H9 (cell line): ENCODE results near the gene PKP3. TPM values are rescaled to one million over a fixed set of nuclear protein-coding genes. Genes with fewer than 3 reads are reported as not detected.

ENCODE experiments used
- DNase-seq: peaks from one replicate; pipeline ENCODE4 v3.0.0-alpha.2; 2017
- H2AFZ ChIP-seq: one replicate; pipeline ENCODE4 v1.6.1; 2013; ENCODE audit warnings: mild to moderate bottlenecking, low read length, control low read depth, moderate library complexity
- H2AK5ac ChIP-seq: 2 replicates; pipeline ENCODE4 v1.6.1; 2013; ENCODE audit warnings: low read length, control low read depth, mixed read lengths; ENCODE audit not compliant: insufficient read length
- H2BK120ac ChIP-seq: one replicate; pipeline ENCODE4 v1.6.1; 2013; ENCODE audit warnings: low read depth, mild to moderate bottlenecking, low read length, control low read depth, inconsistent platforms; ENCODE audit not compliant: poor library complexity, severe bottlenecking
- H2BK12ac ChIP-seq: 2 replicates; pipeline ENCODE4 v1.6.1; 2013; ENCODE audit warnings: low read length, control low read depth, mixed read lengths, low read depth; ENCODE audit not compliant: insufficient read length
- H2BK15ac ChIP-seq: 2 replicates; pipeline ENCODE4 v1.6.1; 2013; ENCODE audit warnings: low read depth, low read length, control low read depth
- H2BK20ac ChIP-seq: one replicate; pipeline ENCODE4 v1.6.1; 2013; ENCODE audit warnings: low read depth, mild to moderate bottlenecking, low read length, control low read depth, inconsistent platforms; ENCODE audit not compliant: poor library complexity, severe bottlenecking
- H2BK5ac ChIP-seq: 2 replicates; pipeline ENCODE4 v1.6.1; 2013; ENCODE audit warnings: low read length, control low read depth, mixed read lengths; ENCODE audit not compliant: insufficient read length
- H3K14ac ChIP-seq: 2 replicates; pipeline ENCODE4 v1.6.1; 2013; ENCODE audit warnings: low read length, control low read depth; ENCODE audit not compliant: insufficient read depth
- H3K18ac ChIP-seq: 2 replicates; pipeline ENCODE4 v1.6.1; 2013; ENCODE audit warnings: low read depth, mild to moderate bottlenecking, mixed read lengths, low read length, control low read depth; ENCODE audit not compliant: insufficient read length
- H3K23ac ChIP-seq: 2 replicates; pipeline ENCODE4 v1.6.1; 2013; ENCODE audit warnings: low read length, control low read depth, mixed read lengths, low read depth; ENCODE audit not compliant: insufficient read length
- H3K23me2 ChIP-seq: 2 replicates; pipeline ENCODE4 v1.6.1; 2013; ENCODE audit warnings: low read depth, mild to moderate bottlenecking, mixed read lengths, low read length, control low read depth; ENCODE audit not compliant: insufficient read length, poor library complexity, severe bottlenecking
- H3K27ac ChIP-seq: 2 replicates; pipeline ENCODE4 v1.5.1; 2013; ENCODE audit warnings: low read length, control low read depth, mixed read lengths, low read depth; ENCODE audit not compliant: insufficient read length
- H3K27me3 ChIP-seq: 2 replicates; pipeline ENCODE4 v1.6.1; 2013; ENCODE audit warnings: low read length, control low read depth, inconsistent platforms; ENCODE audit not compliant: insufficient read depth
- H3K4ac ChIP-seq: 2 replicates; pipeline ENCODE4 v1.6.1; 2013; ENCODE audit warnings: low read depth, mild to moderate bottlenecking, control low read depth, inconsistent platforms, low read length, moderate library complexity
- H3K4me1 ChIP-seq: 2 replicates; pipeline ENCODE4 v1.6.1; 2013; ENCODE audit warnings: low read length, control low read depth, inconsistent platforms; ENCODE audit not compliant: insufficient read depth
- H3K4me2 ChIP-seq: 2 replicates; pipeline ENCODE4 v1.6.1; 2013; ENCODE audit warnings: low read length, control low read depth, mixed read lengths; ENCODE audit not compliant: insufficient read length, insufficient read depth
- H3K56ac ChIP-seq: 2 replicates; pipeline ENCODE4 v1.6.1; 2013; ENCODE audit warnings: low read depth, mild to moderate bottlenecking, mixed read lengths, low read length, control low read depth; ENCODE audit not compliant: insufficient read length
- H3K79me1 ChIP-seq: 2 replicates; pipeline ENCODE4 v1.6.1; 2013; ENCODE audit warnings: low read depth, mild to moderate bottlenecking, moderate library complexity, low read length, control low read depth, inconsistent platforms; ENCODE audit not compliant: insufficient read depth, poor library complexity, severe bottlenecking
- H3K79me2 ChIP-seq: 2 replicates; pipeline ENCODE4 v1.6.1; 2013; ENCODE audit warnings: low read length, control low read depth, inconsistent platforms; ENCODE audit not compliant: insufficient read depth
- H3K9ac ChIP-seq: 2 replicates; pipeline ENCODE4 v1.6.1; 2013; ENCODE audit warnings: low read length, control low read depth, mixed read lengths; ENCODE audit not compliant: insufficient read length; ENCODE audit errors: extremely low read depth
- H3K9me3 ChIP-seq: one replicate; pipeline ENCODE4 v1.6.1; 2013; ENCODE audit warnings: low read depth, low read length, inconsistent platforms; ENCODE audit not compliant: control insufficient read depth
- H3T11ph ChIP-seq: one replicate; pipeline ENCODE4 v1.6.1; 2013; ENCODE audit warnings: mild to moderate bottlenecking, low read length, control low read depth, inconsistent platforms
- H4K20me1 ChIP-seq: one replicate; pipeline ENCODE4 v1.6.1; 2013; ENCODE audit not compliant: control insufficient read depth, insufficient read length, insufficient read depth
- H4K5ac ChIP-seq: 2 replicates; pipeline ENCODE4 v1.6.1; 2013; ENCODE audit warnings: low read depth, mild to moderate bottlenecking, mixed read lengths, low read length, control low read depth; ENCODE audit not compliant: insufficient read length
- H4K8ac ChIP-seq: replicated peaks from 2 replicates; pipeline ENCODE4 v1.6.1; 2013; ENCODE audit warnings: low read length, control low read depth, mixed read lengths, low read depth; ENCODE audit not compliant: insufficient read length
- H4K91ac ChIP-seq: 2 replicates; pipeline ENCODE4 v1.6.1; 2013; ENCODE audit warnings: low read depth, mild to moderate bottlenecking, moderate library complexity, mixed read lengths, low read length, control low read depth; ENCODE audit not compliant: insufficient read length
- H3K27ac Mint-ChIP-seq, 3 experiments: 2 replicates in 2 of 3; 3 replicates in 1 of 3; pipeline ENCODE4 v1.8.0; 2020 to 2021; ENCODE audit warnings: mixed read lengths in 3 of 3, mild to moderate bottlenecking in 1 of 3, moderate library complexity in 1 of 3
- H3K27me3 Mint-ChIP-seq: 2 replicates; pipeline ENCODE4 v1.8.0; 2021; ENCODE audit warnings: low read depth, mild to moderate bottlenecking, moderate library complexity, mixed read lengths
- H3K36me3 Mint-ChIP-seq, 3 experiments: 2 replicates in 2 of 3; 3 replicates in 1 of 3; pipeline ENCODE4 v1.8.0; 2020 to 2021; ENCODE audit warnings: low read depth in 3 of 3, mixed read lengths in 3 of 3; ENCODE audit not compliant: insufficient read depth in 1 of 3
- H3K4me1 Mint-ChIP-seq, 2 experiments: 2 replicates each; pipeline ENCODE4 v1.8.0; 2020; ENCODE audit warnings: mixed read lengths in 2 of 2
- H3K4me3 Mint-ChIP-seq, 2 experiments: 2 replicates in 1 of 2; 3 replicates in 1 of 2; pipeline ENCODE4 v1.8.0; 2020 to 2021; ENCODE audit warnings: mild to moderate bottlenecking in 2 of 2, mixed read lengths in 2 of 2, moderate library complexity in 1 of 2
- H3K9me3 Mint-ChIP-seq, 2 experiments: 2 replicates in 1 of 2; 3 replicates in 1 of 2; pipeline ENCODE4 v1.8.0; 2020; ENCODE audit warnings: mild to moderate bottlenecking in 2 of 2, mixed read lengths in 2 of 2, moderate library complexity in 1 of 2
- CTCF ChIP-seq: fragments of 200-600 bp; sonication (generic); conservative IDR thresholded peaks from 3 replicates; pipeline ENCODE4 v1.8.0; 2021; ENCODE audit warnings: antibody characterized with exemption, mild to moderate bottlenecking
- WGBS: extraction: QIAGEN DNeasy Blood & Tissue Kit; methylation state at CpG from one replicate; pipeline ENCODE4 v1.1.7; 2013; ENCODE audit warnings: missing lambda C conversion rate, low lambda C conversion rate, mixed read lengths; ENCODE audit not compliant: insufficient read length; ENCODE audit errors: extremely low coverage; 5-methylcytosine and 5-hydroxymethylcytosine counted together
- total RNA-seq: library from RNA; stranded (reverse); gene quantifications from 2 replicates; pipeline ENCODE4 v1.2.1, GENCODE V29; 2021

The PKP3 gene
- total RNA-seq, 1 experiment from 2014 or later = 41.7 TPM

- Histone ChIP-seq H4K8ac (no peak overlapping the region), H2AK5ac (no peak overlapping the region), H3K4me1 (no peaks in the 10 kb centered on the region), H3T11ph (no peak overlapping the region), H4K5ac (no peak overlapping the region), H3K23me2 (no peaks in the 10 kb centered on the region), H4K20me1 (no peaks in the 10 kb centered on the region), H2AFZ (no peak overlapping the region), H3K4ac (no peak overlapping the region), H2BK12ac (no peak overlapping the region), H3K9ac (no peak overlapping the region), H3K79me1 (no peaks in the 10 kb centered on the region), H2BK15ac (no peak overlapping the region), H3K9me3 (peaks cover 13% of the 10 kb centered on the region), H3K4me2 (no peak overlapping the region), H3K79me2 (no peaks in the 10 kb centered on the region), H2BK20ac (no peak overlapping the region), H3K27ac (no peak overlapping the region), H3K23ac (no peak overlapping the region), H3K27me3 (no peaks in the 10 kb centered on the region), H3K56ac (no peak overlapping the region), H3K14ac (no peak overlapping the region), H2BK5ac (no peak overlapping the region), H2BK120ac (no peak overlapping the region), H3K18ac (no peak overlapping the region), H4K91ac (no peak overlapping the region)
- no peak for DNase-seq
- H3K36me3 Mint-ChIP-seq = peaks cover 25 to 41% (median 31%) of the 10 kb centered on the region in 3 experiments
- peaks cover 6 to 8% of the 10 kb centered on the region in 2 experiments for H3K9me3 Mint-ChIP-seq
- H3K27me3 Mint-ChIP-seq = peaks cover 2% of the 10 kb centered on the region
- no peak overlapping the region; a peak in 1 of 5 replicates for H3K4me3 Mint-ChIP-seq
- peak overlapping the region in 1 of 3 experiments; percentile 54; a peak in 3 of 7 replicates for H3K27ac Mint-ChIP-seq
- WGBS = no CpG with 5 or more reads among the region's 11 CpGs
- TF ChIP-seq CTCF = no peak
- H3K4me1 Mint-ChIP-seq = peaks cover 0 to 3% of the 10 kb centered on the region in 2 experiments; a peak in 1 of 4 replicates
Observed at GRCh38 chr11:382081-382629, 11.9 kb upstream of the PKP3 start.
